Activated CD4-positive, alpha-beta T cell treated with anti-CD3 and anti-CD28 coated beads for 4 hours (primary cell): ENCODE measurements around the gene ACO1.
"Not testable (repeated sequence)": the region's sequence is repeated elsewhere in the genome, so short reads cannot be mapped to it uniquely, and the experiment has no call there.

Experiments
- DNase-seq, 2 donors: peaks; one replicate each; pipeline ENCODE4 v3.0.0-alpha.2; 2020

ACO1 gene

DNA sequence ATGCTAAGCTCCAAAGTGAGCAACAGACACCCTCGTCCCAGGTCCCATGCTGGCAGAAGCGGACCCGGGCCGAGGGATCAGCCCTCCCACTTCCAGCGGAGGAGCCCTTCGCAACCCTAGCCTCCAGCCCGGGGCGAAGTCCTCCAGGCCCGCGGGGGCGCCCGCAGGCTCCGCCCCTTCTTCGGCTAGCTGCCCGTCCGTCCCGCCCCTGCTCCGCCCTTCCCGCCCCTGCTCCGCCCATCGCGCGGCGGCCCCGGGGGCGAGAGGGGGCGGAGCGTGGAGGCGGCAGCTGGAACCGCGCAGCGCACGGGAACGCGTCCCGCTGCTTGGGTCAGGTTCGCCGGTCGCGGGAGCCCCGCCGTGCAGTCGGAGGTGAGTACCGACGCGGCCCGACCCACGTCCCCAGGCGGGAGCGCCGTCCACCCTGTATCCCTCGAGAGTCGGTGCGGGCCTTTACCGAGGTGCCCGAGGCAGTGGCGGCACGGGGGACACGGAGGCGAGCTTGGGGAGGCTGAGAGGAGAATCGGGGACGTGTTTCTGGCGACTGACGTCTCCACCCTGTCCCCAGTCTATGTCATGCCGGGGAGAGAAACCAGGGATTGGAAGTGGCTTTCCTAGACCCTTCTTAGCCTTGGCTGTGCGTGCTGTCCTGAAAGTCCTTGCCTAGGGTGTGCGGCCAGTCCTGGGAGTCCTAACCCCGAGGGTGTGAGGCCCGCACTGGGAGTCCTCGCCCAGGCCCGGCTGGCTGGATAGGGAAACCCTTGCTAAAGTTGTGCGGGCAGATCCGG, at the start of gene ACO1:
ACO1 (plus strand) TSS at position 280 of the 788 bp plus-strand sequence. CDS start 20,864 bp downstream, outside the sequence.
- peak; percentile 85 for DNase-seq

DNA sequence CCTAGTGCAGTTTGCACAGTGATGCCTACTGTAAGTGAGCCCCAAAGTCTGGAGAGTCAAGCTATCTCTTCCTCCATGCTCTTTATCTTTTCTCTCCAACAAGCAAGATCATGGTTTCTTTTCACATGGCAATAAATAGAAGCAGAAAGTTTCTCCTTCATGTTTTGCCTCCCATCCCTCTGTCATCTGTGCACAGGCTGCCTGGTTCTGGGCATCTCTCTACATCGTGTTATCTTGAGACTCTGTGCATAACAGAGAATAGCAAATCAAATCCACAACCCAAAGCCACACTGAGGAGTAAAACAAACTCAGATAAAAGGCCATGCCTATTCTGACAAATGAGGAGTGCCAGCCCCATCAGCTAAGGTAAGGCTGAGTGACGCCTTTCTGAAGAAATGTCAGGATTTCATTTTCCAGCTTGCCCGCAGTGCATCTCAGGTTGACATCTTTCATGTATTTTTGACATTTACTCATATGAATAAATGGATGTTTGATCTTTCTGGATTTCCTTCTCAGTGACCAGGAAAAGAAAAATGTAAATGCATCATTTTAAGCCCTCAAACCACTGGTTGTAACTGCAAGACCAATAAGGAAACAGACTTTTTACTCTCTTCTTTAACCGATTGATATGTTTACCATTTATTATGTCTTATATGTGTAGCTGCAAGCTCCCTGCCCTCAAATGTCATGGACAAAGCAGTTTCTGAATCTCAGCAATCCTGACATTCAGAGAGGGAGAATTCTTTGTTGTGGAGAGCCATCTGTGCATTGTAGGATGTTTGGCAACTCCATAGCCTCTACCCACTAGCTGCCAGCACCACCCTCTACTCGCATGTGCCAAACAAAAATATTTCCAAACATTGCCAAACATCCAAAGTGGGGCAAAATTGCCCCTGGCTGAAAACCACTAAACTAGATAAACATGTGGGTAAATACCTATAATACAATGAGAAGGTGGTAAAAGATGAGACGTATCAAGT, 49.2 kb upstream of the ACO1 start:
- no peak for DNase-seq

DNA sequence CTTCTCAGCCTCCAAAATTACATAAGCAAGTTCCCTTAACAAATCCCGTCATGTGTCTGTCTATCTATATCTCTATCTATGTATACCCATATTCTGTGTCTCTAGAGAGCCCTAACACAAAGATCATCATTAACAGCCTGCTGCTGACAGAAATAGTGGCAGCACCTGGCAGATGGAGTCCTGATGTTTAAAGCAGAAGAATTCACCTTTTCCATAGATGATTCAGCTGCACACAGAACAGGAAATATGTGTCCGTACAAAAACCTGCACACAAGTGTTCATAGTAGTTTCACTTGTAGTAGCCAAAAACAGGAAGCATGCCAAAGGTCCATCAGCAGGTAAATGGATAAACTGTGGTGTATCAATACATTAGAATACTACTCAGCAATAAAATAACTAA, 45.0 kb upstream of the ACO1 start:
- DNase-seq = no peak

DNA sequence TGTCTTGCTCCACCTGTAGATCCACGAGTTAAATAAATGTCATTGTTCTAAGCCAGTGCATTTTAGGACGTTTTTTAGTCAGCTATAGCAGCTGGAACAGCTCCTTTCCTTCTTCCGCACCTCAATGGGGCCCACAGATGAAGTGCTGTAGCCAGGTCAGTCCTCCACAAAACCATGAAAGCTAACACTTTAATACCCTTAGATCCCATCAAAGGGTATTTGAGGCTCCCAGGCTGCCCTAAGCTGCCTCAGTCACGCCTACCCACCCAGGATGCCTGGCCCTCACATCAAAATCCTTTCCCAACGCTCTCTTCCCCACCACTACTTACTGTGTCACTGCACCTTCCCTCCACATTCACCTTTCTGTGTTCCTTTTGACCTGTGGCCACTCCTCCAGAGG, 44.1 kb upstream of the ACO1 start:
- DNase-seq = no peak

DNA sequence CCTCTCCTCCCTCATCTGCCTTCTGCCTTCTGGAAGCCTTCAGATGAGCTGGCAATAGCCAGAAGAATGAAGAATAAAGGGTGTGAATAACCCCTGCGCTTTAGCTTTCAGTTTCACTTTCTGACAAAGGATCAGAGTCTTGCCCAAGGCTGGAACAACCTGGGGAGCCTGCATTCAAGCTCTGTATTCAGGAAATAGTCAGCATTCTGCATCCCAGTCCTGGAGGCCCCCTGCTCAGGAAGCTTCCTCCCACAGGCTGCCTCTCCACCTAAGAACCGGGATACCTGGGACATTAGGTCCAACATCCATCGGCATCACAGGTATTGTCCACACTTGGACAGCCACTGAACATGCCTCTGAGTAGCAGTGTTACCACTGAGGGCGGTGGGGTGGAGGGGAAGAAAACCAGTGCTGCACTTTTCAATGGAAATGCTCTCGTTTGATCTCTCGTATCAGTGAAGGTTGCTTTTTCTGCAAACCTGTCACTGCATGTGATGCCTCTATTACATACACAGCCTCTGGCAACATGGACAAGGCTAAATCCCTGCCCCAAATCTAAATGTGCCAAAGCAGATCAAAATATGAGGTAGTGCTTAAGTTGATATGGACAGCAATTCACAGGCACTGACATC, 39.8 kb upstream of the ACO1 start:
- DNase-seq = no peak

DNA sequence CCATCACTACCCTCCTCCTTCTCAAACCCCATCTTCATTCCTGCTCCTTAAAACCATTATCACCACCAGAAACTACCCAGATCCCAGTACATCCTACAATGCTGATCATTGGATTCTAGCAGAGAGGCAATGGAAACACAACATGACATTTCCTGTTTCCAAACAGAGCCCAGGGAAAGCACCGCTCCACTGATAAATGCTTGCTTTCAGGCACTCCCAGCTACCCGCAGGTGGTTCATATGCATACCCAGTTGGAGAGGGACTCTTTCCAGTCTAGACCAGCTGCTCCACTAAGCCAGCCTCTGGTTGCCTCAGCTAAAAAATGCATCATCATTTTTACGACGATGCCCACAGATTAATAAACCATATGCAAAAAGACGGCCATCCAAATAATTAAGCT, 39.2 kb upstream of the ACO1 start:
- no peak for DNase-seq

DNA sequence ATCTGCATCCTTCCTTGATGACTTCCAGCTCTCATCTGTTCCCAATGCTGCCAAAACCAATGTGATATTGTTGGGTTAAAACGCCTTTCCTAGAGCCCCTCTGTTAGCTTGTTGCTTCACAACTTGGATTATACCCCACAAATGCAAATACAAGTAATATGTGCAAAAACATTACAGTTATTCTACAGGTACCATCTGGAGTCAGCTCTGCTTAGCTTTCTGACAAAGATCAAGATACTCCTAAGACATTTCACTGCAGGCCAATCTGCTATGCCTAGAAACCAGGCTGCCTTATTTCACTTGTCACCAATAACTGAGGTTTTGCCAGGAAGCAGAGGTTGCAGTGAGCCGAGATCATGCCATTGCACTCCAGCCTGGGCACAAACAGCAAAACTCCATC, 36.9 kb upstream of the ACO1 start:
- DNase-seq = no peak

DNA sequence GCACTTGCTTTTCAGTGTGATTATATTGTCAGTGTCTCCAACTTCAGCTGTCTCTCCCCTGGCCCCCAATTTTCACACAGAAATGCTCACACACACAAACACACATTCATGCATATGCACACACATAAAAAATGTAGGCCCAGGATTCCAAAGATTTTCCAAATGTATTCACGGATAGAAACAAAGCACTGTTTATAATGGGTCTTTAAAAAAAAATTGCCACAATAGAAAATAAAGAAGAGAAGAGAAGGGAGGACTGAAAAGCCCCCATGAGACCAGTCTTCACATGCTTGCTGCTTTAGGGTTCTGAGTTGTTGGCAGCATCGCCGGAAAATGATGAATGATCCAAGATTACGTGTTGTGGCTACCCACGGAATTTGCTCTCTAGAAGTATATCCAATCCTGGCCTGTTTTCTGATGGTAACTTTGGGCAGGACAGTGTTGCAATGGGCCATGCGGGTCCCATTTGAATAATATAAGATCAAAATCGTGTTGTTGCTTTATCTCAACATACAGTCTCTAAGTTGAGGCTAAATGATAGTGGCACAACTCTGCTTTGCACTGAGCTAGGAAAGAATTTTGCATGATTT, 36.2 kb upstream of the ACO1 start:
- no peak for DNase-seq

DNA sequence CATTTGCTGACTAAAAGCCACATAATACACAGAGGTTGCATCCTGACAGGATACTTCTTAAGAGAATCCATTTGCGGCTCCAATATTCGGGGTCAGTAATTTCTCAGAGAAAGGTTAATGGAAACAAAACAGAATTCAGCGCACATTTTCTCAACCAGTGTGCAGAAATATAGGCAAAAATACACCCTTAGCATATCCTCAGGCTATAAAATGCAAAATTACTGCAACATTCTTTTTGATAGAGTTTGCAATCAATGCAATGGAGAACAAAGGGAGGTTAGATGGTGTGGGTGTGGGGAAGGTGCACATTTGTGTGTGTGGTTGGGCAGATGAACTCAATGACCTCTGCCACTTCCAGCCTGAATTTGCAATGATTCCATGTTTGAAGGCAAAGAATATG, 35.4 kb upstream of the ACO1 start:
- no peak for DNase-seq

DNA sequence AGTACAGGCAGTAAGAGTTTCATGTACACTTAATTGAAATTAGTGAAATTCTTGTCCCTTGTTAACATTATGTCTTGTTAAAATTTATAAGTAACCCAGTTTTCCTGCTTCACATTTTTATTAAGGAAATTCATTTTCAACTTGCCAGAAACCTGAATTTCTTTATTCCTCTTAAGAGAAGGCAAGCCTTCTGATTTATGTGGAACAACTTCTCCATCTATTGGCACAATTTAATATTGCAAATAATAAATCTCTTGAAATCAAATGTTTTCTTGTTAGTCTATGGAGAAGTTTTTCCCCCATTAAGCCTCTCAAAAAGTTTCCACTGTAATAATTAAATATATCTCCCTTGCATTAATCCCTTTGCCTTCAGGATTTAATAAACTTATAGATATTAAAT, 33.8 kb upstream of the ACO1 start:
- no peak for DNase-seq

DNA sequence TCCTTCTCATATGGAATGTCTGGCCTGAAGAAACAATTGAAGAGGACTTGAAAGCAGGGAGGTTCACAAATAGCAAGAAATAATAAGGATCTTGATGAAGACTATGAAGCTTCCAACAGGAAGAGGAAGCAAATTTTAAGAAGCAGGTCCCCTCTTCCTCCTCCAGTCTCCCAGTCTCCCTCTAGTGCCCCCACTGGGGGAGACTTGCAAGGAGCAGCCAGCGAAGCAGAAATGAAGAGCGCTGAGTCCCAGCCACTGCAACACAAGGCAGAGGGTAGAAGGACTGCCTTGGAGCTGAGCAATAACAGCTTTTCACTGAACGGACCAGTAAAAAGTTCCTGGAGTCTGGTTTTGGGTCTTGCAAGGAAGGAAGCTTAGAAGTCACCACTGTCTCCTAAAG, 32.6 kb upstream of the ACO1 start:
- no peak for DNase-seq

DNA sequence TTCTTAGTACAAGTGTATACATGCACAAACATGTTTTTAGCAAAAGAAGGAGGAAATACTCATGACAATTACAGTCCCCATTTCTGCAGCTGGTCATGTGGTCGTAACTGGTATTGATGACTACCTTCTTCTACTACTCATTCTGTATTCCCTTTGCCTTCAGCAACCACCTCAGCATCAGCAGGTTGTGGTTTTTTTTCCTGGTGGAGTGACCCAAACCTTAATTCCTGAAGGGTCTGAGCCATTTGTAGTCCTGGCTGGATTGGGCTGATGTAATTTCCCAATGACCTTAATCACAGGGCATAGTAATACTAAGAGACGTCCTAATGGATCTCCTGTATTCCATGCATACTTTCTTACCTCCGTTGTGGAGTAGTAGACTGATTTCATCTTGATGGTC, 31.0 kb upstream of the ACO1 start:
- DNase-seq = not testable (repeated sequence)

DNA sequence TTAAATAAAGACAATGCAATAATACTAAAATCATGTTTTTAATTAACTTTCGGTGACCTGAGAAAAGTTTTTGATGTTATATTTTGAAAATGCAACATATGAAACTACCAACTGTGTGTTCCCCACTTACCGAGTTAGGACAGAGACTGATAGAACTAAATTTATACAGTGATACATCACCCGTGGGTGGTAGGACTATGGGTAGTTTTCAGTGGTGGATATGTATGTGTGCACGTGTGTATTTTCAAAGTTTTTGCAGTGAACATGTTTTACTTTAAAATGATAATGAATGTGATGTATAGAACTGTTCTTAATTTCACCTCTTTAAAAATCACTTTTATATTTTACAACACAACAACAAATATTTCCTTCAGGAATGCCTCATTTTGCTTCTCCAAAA, 25.0 kb upstream of the ACO1 start:
- no peak for DNase-seq

DNA sequence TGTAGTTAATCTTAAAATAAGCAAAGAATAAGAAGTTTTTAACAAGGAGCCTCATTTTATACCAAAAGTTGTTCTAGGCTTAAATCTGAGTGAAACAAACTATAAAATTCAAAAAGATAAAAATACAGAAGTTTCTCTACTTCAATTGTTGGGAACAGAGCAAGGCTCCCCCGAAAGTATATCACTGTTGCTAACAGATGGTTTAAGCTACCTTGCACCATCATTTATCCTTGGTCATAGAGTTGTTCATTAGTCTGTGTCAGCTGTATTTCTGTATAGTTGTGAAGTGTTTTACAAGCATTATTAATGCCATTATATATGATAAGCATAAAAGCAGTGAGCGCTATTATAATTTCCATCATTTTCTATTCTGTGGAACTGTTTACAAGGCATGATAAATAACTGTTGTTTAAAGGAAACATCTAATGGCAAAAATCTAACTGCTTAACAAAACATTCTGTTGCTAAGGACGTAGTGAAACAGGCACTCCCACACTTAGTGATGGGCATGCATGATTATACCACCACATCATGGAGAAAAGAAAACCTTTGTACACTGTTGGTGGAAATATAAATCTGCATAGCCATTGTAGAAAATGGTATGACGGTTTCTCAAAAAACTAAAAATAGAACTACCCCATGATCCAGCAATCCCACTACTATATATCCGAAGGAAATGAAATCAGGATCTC, 23.3 kb upstream of the ACO1 start:
- DNase-seq = no peak

DNA sequence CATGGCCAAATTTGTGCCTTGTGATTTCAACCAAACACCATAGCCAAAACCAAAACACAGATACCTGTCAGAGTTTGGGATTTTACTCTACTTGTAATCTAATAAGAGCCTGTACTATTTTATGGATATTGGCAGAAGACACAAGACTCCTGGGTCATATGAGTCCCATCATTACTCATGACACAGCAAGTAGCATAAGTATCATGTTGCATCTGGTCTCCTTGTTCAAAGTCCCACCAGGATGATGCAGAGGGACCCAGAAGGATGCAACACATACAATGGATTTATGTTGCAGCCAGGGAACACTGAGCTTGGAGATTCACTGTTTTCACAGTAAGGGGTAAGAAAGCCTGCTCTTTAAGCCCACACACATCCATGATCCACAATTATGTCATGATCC, 13.2 kb upstream of the ACO1 start:
- no peak for DNase-seq

DNA sequence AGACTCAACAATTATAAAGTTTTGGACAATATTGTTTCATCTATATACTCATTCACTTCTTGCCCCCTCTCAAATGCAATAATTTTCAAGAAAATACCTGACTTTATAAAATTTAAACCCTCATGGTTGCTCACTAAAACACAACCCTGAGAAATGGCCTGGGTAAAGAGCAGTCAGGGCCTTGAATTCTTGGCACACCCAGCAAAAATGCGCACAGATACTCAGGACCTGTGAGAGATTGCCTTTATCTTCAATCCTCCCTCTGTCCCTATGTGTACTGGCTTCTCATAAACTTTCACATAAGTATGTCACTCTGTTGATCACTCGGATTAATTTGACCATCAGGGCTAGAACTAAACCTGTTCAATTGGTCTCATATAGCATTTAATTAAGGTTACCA, 12.8 kb upstream of the ACO1 start:
- no peak for DNase-seq

DNA sequence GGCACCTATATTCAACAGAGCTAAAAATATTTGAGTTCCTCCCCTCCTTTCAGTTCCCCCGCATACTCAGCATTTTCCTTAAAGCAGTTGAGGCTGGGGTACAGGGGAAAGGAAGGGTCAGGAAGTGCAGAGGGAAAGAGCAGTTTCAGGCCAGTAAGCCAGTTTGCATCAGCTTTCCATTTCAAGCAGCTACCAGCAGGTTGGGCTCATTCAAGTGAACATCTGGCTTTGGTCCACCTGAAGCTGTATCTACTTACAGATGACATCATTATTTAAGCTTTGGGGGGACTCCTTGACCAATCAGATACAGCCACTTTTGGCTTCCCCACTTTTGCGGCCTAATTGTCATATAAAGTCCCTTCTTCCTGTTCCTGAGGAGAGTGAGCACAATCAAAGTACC, 8.2 kb upstream of the ACO1 start:
- no peak for DNase-seq

DNA sequence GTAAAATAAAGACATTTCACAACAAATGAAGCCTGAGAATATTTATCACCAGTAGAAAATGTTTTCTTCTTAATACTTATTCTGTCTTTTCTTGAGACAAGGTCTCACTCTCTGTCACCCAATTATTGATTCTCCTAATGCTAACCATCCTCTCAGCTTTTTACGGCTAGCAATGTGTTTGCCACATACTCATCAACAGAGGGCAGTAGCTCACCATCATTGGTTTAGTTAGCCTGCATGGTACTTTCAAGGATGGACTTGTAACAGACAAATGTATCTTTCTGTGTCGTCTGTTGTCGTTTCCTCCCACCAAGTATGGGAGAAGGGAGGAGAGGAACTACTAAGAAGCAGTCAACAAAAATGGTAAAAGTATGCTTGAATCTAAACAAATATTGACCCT, 5.9 kb upstream of the ACO1 start:
- DNase-seq = peak; percentile 33 to 49

DNA sequence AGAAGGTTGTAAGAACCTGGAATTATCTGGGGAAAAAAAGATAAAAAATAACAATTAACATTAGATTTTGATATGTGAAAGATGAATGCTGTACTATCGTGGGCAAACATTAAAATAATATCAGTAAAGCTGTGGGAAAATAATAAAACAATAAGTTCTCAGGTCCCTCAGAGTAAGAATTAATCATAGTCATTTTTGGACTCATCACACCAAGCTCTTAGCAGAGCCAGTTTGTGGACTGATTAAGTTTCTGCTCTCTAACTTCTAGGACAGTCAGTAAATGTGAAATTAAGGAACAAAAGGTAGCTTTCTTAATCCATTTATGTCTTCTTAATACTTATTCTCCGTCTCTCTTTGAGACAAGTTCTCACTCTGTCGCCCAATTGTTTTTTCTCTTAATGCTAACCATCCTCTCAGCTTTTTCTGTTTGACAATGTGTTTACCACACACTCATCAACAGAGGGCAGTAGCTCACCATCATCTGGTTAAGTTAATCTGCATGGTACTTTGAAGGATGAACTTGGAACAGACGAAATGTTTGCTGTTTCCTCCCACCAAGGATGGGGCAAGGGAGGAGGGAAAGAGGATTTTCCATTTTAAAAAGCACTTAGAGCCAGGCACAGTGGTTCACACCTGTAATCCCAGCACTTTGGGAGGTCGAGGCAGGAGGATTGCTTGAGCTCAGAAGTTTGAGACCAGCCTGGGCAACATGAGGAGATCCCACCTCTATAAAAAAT, 5.3 kb upstream of the ACO1 start:
- DNase-seq = peak; percentile 42 to 63

DNA sequence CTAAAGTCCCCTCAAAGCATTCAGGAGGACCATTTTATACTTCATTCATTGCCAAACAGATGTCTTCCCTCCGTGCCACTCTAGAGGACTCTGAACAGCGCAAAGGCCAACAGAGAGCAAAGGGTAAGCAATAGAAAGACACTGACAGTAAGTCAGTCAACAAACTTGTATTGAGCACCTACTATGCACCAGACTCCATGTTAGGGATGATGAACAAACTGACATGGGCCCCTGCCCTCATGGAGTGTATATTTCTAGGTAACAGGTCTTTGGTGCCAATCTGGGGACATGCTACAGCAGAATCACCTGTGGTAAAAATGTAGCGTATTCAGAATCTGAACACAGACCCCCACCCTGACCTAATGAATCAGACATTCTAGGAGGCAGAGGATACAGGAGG, 3.5 kb upstream of the ACO1 start:
- no peak for DNase-seq

DNA sequence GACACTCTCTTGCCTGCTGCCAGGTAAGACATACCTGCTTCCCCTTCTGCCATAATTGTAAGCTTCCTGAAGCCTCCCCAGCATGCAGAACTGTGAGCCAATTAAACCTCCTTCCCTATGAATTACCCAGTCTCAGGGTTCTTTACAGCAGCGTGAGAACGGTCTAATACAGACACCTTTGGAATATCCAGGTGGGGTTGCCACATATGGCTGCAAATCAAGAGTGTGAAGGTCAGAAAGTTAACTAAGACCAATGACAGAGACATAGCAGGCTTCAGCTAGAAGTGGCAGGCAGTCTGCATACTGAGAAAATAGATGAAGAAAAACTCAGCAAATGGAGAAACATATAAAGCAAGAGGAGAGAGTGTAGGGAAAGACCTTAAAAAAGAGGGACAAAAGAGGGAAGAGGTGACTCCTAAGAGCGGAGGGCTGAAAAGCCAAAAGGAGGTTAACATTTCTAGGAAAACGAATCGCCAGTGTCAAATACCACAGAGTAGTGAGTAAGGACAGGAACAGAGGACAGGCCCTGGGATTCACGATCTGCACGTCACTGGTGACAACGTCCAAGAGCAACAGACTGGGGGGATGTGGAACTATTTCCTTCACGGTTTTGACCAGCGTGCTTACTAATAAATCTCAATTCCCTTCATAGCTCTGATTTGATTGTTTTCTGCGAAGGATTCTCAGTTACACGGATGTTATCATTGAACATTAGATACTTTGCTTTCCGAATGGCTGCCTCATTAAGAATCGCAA, 1.7 kb upstream of the ACO1 start:
- DNase-seq = no peak
